ENCODE results near the gene PREX1.

Gene PREX1

DNA sequence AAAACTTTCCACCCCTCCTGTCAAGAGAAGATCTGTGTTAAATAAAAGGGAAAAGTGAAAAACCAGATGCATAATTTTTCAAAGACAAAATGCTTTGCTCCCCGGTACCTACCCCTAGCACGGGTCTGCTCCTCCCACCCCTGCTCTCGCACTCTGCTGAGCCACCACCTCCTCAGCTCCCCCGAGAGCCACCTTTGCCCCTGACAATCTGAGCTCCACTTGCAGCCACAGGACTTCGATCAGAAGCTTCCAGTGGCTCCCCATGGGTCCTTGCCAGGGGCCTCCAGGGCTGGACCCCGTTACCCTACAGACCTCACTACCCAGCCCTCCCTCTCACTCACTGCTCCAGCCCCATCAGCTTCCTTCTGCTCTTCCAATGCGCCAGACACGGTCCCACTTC, 171.7 kb downstream of the PREX1 start:
- DNase-seq (ENCODE audit: low spot score), result no peak

DNA sequence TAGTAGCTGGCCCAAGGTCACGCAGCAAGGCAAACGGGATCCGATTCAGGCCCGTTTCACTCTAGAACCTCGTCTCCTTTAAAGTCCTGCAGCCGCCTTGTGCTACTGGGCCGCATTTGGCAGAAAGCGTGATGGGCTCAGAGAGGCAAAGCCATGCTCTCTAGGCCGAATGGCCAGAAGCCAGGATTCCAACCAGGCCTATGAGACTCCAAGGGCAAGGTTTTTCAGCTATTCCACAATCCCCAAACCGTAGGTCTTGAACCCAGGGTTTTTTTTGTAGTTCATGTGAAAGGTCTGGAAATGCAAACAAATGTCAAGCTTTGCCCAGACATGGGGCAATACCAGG, 174.1 kb downstream of the PREX1 start:
- DNase-seq (ENCODE audit: low spot score), result no peak

DNA sequence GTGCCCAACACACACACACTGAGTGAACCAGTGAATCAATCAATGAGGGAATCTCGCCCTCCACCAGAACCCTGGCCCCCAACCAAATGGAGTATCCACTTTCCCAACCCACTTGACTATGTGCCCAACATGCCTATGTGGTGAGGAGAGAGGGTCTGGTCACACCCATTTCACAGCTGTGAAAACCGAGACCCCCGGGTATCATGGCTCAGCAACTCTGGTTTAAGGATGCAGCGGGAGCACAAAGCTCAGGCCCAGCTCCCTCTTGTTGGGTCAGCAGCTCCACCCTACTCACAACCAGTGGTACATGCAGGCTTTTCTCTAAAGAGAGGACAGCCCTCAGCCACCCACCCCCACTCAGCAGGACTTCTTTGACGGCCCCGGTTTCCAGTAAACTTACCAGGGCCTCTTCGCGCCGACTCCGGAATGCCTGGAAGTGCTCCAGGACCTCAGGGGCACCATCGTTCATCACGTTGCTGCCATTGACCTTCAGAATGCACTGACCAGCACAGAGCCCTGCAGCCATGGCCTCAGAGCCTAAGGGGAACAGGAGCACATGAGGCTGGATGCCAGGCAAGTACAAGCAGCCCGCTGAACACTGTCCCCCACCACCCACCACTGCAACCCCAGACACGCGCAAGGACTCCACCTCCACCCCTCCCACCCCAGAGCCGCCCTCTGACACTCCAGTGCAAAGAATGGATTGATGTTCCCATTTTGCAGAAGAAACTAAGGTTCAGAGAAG, 174.7 kb downstream of the PREX1 start:
- no peak for DNase-seq (ENCODE audit: low spot score)

- DNase-seq (ENCODE audit: low spot score), result no peak
Measured at GRCh38 chr20:48651960-48652359, 175.8 kb downstream of the PREX1 start.

GRCh38 chr20:48651271-48651670, 176.5 kb downstream of the PREX1 start:
- no peak for DNase-seq (ENCODE audit: low spot score)

GRCh38 chr20:48649868-48650267, 177.9 kb downstream of the PREX1 start:
- no peak for DNase-seq (ENCODE audit: low spot score)

GRCh38 chr20:48649104-48649626, 178.6 kb downstream of the PREX1 start:
- DNase-seq (ENCODE audit: low spot score), result no peak

GRCh38 chr20:48648482-48649051, 179.2 kb downstream of the PREX1 start:
- DNase-seq (ENCODE audit: low spot score), result no peak

- no peak for DNase-seq (ENCODE audit: low spot score)
Measured at GRCh38 chr20:48647858-48648257, 179.9 kb downstream of the PREX1 start.

DNA sequence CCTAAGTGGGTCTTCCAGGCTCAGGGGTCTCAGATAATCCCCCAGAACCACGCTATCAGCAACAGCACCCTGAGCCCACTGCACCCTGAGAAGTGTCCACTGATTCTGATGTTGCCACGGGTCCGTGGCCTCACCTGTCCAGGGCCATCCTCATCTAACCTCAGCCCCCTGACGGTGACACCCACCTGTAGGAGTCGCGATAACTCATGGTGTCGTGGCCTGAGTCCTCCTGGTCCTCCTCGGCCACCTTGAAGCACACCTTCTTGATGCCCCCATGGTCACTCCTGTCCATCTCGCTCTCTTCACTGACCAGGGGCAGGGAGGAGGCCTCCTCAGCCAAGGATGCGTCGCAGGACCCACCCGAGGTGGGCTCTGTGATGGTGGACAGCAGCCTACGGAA, 182.1 kb downstream of the PREX1 start:
- no peak for DNase-seq (ENCODE audit: low spot score)

DNA sequence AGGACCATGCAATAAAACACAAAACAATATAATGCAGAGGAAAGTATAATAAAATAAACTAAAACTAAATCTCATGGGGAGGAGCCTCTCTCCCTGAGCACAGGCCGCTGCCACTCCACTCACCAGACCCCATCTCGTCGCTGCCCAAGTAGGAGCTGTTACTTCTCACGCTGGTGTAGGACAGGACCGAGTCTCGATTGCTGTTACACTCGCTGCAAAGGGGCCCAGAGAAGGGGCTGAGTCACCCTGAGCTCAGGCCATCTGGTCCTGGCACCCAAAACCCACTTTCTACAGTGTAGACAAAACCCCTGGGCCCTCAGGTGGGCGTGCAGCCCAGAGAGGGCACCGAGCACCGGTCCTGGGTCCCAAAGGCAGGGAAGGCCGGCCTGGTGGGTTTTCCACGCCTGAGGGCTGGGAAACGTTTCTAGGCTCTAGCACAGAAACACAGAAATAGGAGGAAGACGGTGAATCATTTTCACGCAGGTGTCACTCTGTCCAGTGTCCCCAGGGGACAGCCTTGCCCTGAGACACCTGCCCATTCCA, 183.4 kb downstream of the PREX1 start:
- no peak for DNase-seq (ENCODE audit: low spot score)

- no peak for DNase-seq (ENCODE audit: low spot score)
Measured at GRCh38 chr20:48642105-48642880, 185.5 kb downstream of the PREX1 start.

GRCh38 chr20:48640871-48641270, 186.9 kb downstream of the PREX1 start:
- no peak for DNase-seq (ENCODE audit: low spot score)

- DNase-seq (ENCODE audit: low spot score), result no peak
Measured at GRCh38 chr20:48639899-48640298, 187.9 kb downstream of the PREX1 start.

GRCh38 chr20:48638546-48638945, 189.3 kb downstream of the PREX1 start:
- DNase-seq (ENCODE audit: low spot score), result no peak

GRCh38 chr20:48637461-48637860, 190.3 kb downstream of the PREX1 start:
- DNase-seq (ENCODE audit: low spot score), result no peak

DNA sequence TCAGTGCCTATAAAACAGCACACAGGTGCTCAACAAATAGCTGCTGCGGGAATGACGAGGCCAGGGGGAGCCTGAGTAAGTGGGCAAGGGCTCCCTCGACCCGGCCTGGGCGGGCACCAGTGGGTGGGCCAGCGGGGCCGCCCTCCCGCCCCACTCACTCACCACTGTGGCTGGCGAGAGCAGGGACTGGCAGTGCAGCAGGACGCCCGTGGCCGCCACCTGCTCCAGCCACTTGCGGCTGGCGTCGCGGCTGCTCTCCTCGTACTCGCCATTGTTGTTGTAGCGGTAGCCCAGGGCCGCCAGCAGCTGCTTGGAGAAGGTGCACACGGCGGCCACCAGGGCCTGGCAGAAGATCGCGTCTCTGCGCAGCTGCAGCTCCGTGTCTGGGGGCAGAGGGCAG, 191.5 kb downstream of the PREX1 start:
- no peak for DNase-seq (ENCODE audit: low spot score)

- DNase-seq (ENCODE audit: low spot score), result peak; percentile 65
Measured at GRCh38 chr20:48635791-48636267, 192.0 kb downstream of the PREX1 start.

DNA sequence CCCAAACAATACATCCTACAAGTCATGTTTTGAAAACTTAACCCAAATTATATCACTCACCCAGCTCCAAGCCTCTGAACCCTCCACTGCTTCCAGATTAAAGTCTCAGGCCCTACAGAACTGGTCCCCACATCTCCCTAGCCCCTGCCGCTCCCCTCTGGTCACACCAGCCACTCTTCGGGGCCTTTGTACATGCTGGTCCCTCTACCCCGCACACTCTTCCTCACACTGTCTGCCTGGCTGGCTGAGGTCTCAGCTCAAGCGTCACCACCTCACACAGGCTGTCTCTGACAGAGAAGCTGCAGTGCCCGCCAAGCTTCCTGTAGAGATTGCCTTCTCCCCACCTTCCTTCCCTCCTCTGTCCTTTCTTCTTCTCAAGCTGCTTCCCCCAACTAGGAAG, 192.4 kb downstream of the PREX1 start:
- DNase-seq (ENCODE audit: low spot score), result no peak

- DNase-seq (ENCODE audit: low spot score), result no peak
Measured at GRCh38 chr20:48634641-48635040, 193.2 kb downstream of the PREX1 start.

GRCh38 chr20:48633620-48634257, 194.1 kb downstream of the PREX1 start:
- DNase-seq (ENCODE audit: low spot score), result no peak

Measured in NAMALWA (cell line).